ENCODE results near the gene SH2D7.

Gene SH2D7

GRCh38 chr15:78092261-78093041 is at the start of gene SH2D7:
SH2D7 (plus strand) TSS chr15:78092561; CDS start chr15:78092585, 24 bp downstream.
- DNase-seq: no peak

GRCh38 chr15:78044407-78045155 is 47.8 kb upstream of the SH2D7 start:
- no peak for DNase-seq

GRCh38 chr15:78045189-78045588 is 47.2 kb upstream of the SH2D7 start:
- DNase-seq: no peak

- DNase-seq: no peak
Measured at GRCh38 chr15:78046796-78047341, 45.5 kb upstream of the SH2D7 start.

- no peak for DNase-seq
Measured at GRCh38 chr15:78047761-78048627, 44.4 kb upstream of the SH2D7 start.

- no peak for DNase-seq
Measured at GRCh38 chr15:78048628-78048920, 43.8 kb upstream of the SH2D7 start.

- no peak for DNase-seq
Measured at GRCh38 chr15:78049691-78050440, 42.5 kb upstream of the SH2D7 start.

GRCh38 chr15:78050441-78050809 is 41.9 kb upstream of the SH2D7 start:
- DNase-seq: no peak

GRCh38 chr15:78050826-78051225 is 41.5 kb upstream of the SH2D7 start:
- DNase-seq: no peak

GRCh38 chr15:78051596-78051995 is 40.8 kb upstream of the SH2D7 start:
- DNase-seq: no peak

- no peak for DNase-seq
Measured at GRCh38 chr15:78052001-78052401, 40.4 kb upstream of the SH2D7 start.

GRCh38 chr15:78052545-78052944 is 39.8 kb upstream of the SH2D7 start:
- DNase-seq: no peak

- no peak for DNase-seq
Measured at GRCh38 chr15:78054518-78054917, 37.8 kb upstream of the SH2D7 start.

- DNase-seq: no peak
Measured at GRCh38 chr15:78054966-78055365, 37.4 kb upstream of the SH2D7 start.

GRCh38 chr15:78055919-78056713 is 36.2 kb upstream of the SH2D7 start:
- no peak for DNase-seq

- no peak for DNase-seq
Measured at GRCh38 chr15:78056714-78057269, 35.6 kb upstream of the SH2D7 start.

- no peak for DNase-seq
Measured at GRCh38 chr15:78057803-78058202, 34.6 kb upstream of the SH2D7 start.

GRCh38 chr15:78058401-78058935 is 33.9 kb upstream of the SH2D7 start:
- no peak for DNase-seq

GRCh38 chr15:78059110-78059839 is 33.1 kb upstream of the SH2D7 start:
- no peak for DNase-seq

- DNase-seq: no peak
Measured at GRCh38 chr15:78060232-78060631, 32.1 kb upstream of the SH2D7 start.
